ENCODE results near the gene KRTAP10-1.

GRCh38 chr21:44557491-44558328 is 17.7 kb upstream of the KRTAP10-1 start:
- no peak for TF ChIP-seq CTCF (IDR thresholded peaks at IDR 0.05; ENCODE audit: borderline replicate concordance, extremely low read depth, low read length, poor library complexity, severe bottlenecking)
- TF ChIP-seq EZH2 (IDR thresholded peaks at IDR 0.05; ENCODE audit: borderline replicate concordance, low read depth, low read length, severe bottlenecking): no peak

Measured in DND-41 (cell line).